ENCODE measurements around the gene LHFPL3.
"Not testable (repeated sequence)": the region's sequence is repeated elsewhere in the genome, so short reads cannot be mapped to it uniquely, and the experiment has no call there.

DNA sequence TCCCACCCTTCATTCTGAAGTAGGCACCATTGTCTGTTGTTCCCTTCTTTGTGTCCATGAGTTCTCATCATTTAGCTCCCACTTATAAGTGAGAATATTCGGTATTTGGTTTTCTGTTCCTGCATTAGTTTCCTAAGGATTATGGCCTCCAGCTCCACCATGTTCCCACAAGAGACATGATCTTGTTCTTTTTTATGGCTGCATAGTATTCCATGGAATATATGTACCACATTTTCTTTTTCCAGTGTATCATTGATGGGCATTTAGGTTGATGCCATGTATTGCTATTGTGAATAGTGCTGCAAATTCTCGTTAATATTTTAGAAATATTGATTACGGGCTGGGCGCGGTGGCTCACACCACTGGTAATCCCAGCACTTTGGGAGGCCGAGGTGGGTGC, 609.1 kb downstream of the LHFPL3 start:
- TF ChIP-seq, protein P1, sequence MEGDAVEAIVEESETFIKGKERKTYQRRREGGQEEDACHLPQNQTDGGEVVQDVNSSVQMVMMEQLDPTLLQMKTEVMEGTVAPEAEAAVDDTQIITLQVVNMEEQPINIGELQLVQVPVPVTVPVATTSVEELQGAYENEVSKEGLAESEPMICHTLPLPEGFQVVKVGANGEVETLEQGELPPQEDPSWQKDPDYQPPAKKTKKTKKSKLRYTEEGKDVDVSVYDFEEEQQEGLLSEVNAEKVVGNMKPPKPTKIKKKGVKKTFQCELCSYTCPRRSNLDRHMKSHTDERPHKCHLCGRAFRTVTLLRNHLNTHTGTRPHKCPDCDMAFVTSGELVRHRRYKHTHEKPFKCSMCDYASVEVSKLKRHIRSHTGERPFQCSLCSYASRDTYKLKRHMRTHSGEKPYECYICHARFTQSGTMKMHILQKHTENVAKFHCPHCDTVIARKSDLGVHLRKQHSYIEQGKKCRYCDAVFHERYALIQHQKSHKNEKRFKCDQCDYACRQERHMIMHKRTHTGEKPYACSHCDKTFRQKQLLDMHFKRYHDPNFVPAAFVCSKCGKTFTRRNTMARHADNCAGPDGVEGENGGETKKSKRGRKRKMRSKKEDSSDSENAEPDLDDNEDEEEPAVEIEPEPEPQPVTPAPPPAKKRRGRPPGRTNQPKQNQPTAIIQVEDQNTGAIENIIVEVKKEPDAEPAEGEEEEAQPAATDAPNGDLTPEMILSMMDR (conservative IDR thresholded peaks at IDR 0.05; ENCODE audit: low read length) = not testable (repeated sequence)
- not testable (repeated sequence) for TF ChIP-seq EZH2phosphoT487 (IDR thresholded peaks at IDR 0.05; ENCODE audit: borderline replicate concordance, low read depth, low read length)

Measured in OCI-LY7 (cell line).